Right ventricle myocardium superior (tissue), 1 donor: ENCODE results near the gene GRK2. TPM values are rescaled to one million over a fixed set of nuclear protein-coding genes. Genes with fewer than 3 reads are reported as not detected.

ENCODE experiments used
- ATAC-seq: fragments of 200-7000 bp; cut with Tn5 transposase; one replicate; pipeline ENCODE4 v1.9.1; 2020; ENCODE audit warnings: mild to moderate bottlenecking; ENCODE audit not compliant: poor library complexity
- DNase-seq: peaks from one replicate; pipeline ENCODE4 v3.0.0-alpha.2; 2020
- intact Hi-C: fragments of 100-400 bp; cut with DNase I; formaldehyde crosslinking; loops from one replicate; pipeline ENCODE4 v1.11.2; 2022
- total RNA-seq: library from RNA; stranded (reverse); fragmentation: NEBNext Ultra II Directional; extraction: Animal tissue kit (Norgen Biotek cat#: 25700); gene quantifications from one replicate; pipeline ENCODE4 v1.2.1, GENCODE V29; 2021
- donor health status: DM: no; HTN: yes; CAD: no; lungs with severe emphysema.

GRK2 gene
- total RNA-seq, 1 donor from 2014 or later: 53.4 TPM

DNA sequence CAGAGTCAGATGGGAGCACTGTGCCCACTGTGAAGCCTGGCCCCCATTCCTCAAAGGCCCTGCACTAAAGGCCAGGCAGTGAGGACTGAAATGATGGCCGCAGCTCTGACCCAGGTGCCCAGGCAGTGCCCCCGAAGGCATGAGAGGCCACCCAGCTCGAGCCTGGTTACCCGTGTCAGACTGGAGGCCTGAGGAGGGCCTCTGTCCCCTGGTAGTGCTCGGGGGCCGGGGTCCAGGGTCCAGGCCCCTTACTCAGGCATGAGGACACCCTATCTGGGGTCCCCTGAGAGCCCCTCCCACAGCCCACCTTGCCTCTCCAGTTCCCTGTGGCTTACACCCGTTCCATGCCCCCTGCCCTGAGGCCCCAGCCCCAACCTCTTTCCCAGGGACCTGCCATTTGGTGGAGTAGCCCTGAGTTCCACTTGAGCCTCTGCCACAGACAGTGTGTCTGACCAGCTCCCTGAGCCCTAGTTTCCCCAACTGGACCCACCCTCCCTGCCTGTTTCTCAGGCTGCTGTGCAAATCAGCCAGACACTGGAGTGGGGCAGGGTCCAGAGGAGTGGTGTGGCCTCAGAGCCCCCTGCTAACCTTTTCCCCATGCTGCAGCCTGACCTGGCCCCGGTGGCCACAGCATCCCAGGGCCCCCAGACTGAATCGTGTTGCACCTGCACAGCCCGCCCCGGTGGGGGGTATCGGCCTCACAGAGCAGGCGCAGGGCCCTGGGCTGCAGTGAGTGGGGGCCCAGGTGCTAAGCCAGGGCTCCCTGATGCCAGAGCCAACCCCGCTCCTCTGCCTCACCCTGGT lies 12.1 kb downstream of the GRK2 start:
- intact Hi-C loops: no loop called here
- no peak for ATAC-seq
- DNase-seq: peak; percentile 39

DNA sequence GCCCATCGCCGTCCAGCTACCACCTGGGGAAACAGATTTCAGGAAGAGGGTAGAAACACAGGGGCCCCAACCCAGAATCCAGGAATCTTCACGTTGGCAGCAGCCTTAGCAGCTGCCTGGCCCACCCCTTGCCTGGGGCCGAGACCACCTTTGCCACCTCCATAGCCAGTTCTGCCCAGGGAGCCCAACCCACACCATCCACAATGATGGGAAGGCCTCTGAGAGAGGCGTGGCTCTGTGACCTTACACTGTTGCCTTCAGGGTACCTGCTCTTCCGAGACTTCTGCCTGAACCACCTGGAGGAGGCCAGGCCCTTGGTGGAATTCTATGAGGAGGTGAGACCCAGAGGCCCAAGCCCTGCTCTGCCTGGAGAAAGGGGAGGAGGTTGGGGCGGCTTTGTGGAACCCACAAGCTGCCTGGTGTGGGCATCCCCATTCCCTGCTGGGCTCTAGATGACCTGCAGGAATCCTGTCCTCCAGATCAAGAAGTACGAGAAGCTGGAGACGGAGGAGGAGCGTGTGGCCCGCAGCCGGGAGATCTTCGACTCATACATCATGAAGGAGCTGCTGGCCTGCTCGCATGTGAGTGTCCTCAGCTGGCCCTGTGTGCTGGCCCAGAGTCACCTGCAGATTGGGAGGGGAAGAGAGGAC lies 12.8 kb downstream of the GRK2 start:
- ATAC-seq: no peak
- intact Hi-C loops: no loop called here
- peak; percentile 42 for DNase-seq

DNA sequence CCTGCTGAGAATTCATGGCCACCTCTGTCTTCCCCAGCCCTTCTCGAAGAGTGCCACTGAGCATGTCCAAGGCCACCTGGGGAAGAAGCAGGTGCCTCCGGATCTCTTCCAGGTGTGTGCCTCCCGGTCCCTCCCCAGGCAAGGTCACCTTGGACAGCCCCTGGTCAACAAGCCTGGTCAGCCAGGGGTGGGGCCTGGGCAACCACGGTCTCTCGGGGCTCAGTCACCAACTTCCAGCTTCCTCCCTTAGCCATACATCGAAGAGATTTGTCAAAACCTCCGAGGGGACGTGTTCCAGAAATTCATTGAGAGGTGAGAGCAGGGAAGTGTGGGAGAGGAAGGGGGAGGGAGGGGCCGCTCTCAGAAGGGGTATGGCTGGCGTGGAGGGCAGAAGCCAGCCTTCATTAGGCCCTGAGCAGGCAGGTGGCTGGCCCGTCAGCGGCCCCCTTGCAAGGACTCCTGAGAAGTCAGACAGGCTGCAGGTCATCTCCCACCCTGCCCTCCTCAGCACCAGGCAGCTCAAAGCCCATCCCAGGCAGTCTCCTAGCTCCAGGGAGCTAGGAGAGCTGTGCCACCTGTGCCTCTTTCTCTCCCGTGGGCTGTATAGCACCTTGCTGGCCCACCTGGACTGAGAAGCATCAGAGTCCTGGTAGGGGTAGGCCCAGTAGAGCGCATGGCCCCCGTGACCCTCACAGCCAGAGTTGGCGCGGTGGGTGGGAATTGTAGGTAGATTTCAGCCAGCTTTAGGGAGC lies 13.5 kb downstream of the GRK2 start:
- intact Hi-C loops: no loop called here
- ATAC-seq (no peak), DNase-seq (peak; percentile 37)

DNA sequence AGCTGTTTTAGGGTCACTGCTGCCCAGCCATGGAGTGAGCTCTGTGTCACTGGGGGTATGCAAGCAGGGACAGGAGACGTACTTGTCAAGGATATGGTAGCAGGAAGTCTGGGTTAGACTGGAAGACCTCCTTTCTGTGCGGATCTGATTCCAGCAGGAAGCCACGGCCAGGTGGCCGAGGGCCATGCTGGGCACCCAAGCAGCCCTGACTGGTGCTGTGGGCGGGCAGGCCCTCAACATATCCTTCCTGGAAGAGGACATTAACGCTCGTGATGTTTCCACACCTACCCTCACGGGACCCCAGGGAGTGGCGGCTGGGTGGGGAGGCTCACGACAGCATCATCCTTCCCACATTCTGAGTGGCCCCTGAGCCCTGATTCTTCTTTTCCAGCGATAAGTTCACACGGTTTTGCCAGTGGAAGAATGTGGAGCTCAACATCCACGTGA lies 14.1 kb downstream of the GRK2 start:
- intact Hi-C loops: no loop called here
- DNase-seq: peak; percentile 36
- no peak for ATAC-seq

DNA sequence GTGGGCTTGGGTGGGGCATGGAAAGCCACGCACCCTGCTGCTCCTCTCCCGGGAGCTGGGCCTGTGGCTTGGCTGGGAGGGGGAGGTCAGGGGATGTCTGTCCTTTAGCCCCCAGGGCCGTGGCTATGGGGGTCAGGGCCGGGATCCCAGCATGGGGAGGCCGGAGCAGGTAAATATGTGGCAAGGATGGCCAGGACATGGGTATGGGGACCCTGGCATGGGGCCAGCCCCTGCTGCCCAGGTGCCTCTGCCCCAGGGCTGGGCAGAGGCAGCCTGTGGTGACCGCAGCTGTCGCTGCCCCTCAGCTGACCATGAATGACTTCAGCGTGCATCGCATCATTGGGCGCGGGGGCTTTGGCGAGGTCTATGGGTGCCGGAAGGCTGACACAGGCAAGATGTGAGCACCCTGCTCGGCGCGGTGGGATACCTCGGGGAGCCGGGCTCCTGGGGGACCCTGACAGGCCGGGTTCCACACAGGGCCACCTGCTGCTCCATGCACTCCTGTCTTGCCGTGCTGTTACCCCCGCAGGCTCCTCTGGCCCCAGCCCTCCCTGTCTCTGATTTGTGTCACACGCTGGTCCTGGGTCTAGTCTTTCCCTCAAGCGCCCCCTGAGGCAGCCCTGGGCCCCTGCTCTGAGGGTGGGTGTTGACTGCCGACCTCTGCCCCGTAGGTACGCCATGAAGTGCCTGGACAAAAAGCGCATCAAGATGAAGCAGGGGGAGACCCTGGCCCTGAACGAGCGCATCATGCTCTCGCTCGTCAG lies 14.7 kb downstream of the GRK2 start:
- intact Hi-C loops: no loop called here
- ATAC-seq (no peak), DNase-seq (peak; percentile 36)

DNA sequence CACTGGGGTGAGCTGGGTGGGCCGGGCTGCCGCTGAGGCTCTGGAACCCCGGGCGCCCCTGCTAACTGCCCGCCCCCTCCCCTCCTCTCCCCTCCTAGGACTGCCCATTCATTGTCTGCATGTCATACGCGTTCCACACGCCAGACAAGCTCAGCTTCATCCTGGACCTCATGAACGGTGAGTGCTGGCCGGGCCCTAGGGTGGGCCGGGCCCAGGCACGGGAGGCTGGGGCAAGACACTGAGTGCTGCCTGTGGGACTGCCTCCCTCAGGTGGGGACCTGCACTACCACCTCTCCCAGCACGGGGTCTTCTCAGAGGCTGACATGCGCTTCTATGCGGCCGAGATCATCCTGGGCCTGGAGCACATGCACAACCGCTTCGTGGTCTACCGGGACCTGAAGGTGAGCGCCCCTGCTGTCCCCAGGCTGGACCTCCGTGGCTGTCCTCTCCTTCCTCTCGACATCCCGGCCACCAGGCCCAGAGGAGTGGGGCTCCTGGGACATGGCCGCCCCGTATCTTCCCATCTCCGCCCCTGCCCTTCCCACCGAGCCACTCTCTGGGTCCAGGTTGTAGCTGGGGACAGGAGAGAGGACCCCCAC lies 15.4 kb downstream of the GRK2 start:
- DNase-seq: no peak
- intact Hi-C loops: no loop called here
- no peak for ATAC-seq

DNA sequence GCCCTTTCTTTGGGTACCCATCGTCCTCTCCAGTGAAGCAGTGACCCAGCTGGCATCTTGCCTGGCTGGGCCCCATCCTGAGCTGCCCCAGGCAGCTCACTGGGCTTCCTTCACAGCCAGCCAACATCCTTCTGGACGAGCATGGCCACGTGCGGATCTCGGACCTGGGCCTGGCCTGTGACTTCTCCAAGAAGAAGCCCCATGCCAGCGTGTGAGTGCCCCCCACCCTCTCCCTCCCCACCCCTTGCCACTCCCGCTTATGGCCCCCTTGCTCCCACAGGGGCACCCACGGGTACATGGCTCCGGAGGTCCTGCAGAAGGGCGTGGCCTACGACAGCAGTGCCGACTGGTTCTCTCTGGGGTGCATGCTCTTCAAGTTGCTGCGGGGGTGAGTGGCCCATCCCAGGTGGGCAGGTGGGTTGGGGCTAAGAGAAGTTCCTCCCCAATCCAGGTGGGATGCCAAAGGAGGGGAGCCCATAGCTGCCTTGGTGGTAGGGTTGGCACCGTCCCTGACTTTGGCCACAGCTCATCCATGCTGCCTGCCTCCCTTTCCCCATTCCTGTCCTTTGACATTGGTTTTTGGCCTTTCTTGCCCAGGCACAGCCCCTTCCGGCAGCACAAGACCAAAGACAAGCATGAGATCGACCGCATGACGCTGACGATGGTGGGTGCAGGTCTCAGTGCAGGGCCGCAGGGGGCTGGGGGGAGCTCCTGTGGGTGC lies 16.0 kb downstream of the GRK2 start:
- intact Hi-C loops: no loop called here
- ATAC-seq: no peak
- no peak for DNase-seq

DNA sequence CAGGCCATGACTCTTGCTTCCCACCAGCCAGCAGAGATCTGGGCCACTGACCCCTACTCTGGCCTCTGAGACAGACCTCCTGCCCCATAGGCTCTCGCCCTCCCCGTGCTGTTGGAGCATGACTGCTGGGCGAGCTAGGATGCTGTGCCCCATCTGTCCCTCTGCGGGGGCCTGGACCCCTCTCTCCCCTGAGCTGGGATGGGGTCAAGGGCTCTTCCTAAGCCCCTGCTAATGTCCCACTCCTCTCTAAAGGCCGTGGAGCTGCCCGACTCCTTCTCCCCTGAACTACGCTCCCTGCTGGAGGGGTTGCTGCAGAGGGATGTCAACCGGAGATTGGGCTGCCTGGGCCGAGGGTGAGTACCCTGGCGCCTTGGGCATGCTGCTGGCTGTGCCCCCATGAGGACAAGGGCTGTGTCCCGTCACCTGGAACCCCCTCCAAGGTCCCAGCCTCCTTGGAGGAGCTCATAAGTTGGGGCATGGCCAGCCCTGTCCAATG lies 16.7 kb downstream of the GRK2 start:
- ATAC-seq (no peak), DNase-seq (peak; percentile 44)
- intact Hi-C loops: no loop called here

DNA sequence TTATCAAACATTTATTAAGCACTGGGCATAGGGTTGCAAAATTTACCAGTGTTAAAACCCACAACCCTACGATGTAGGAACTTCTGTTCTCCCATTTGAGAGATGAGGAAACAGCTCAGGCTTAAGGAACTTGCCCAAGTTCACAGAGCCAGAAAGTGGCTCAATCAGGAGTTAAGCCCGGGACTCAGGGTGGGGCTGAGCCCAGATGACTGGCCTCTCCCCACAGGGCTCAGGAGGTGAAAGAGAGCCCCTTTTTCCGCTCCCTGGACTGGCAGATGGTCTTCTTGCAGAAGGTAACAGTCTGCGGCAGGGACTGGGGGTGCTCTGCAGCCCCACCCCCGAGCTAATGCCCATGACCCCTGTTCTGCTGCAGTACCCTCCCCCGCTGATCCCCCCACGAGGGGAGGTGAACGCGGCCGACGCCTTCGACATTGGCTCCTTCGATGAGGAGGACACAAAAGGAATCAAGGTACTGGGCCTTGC lies 17.2 kb downstream of the GRK2 start:
- DNase-seq (peak; percentile 48), ATAC-seq (peak; percentile 28)
- intact Hi-C loops: no loop called here

DNA sequence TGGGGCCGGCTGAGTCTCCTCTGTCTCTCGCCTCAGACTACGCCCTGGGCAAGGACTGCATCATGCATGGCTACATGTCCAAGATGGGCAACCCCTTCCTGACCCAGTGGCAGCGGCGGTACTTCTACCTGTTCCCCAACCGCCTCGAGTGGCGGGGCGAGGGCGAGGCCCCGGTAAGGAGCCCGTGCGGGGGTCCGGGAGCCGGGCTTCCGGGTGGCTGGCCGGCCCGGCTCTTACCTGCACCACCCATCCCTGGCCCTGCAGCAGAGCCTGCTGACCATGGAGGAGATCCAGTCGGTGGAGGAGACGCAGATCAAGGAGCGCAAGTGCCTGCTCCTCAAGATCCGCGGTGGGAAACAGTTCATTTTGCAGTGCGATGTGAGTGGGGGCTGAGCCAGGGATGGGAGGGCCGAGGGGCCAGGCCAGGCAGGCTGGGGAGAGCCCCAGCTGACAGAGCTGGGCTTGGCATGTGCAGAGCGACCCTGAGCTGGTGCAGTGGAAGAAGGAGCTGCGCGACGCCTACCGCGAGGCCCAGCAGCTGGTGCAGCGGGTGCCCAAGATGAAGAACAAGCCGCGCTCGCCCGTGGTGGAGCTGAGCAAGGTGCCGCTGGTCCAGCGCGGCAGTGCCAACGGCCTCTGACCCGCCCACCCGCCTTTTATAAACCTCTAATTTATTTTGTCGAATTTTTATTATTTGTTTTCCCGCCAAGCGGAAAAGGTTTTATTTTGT lies 18.7 kb downstream of the GRK2 start:
- DNase-seq (peak; percentile 53), ATAC-seq (no peak)
- intact Hi-C loops: no loop called here

DNA sequence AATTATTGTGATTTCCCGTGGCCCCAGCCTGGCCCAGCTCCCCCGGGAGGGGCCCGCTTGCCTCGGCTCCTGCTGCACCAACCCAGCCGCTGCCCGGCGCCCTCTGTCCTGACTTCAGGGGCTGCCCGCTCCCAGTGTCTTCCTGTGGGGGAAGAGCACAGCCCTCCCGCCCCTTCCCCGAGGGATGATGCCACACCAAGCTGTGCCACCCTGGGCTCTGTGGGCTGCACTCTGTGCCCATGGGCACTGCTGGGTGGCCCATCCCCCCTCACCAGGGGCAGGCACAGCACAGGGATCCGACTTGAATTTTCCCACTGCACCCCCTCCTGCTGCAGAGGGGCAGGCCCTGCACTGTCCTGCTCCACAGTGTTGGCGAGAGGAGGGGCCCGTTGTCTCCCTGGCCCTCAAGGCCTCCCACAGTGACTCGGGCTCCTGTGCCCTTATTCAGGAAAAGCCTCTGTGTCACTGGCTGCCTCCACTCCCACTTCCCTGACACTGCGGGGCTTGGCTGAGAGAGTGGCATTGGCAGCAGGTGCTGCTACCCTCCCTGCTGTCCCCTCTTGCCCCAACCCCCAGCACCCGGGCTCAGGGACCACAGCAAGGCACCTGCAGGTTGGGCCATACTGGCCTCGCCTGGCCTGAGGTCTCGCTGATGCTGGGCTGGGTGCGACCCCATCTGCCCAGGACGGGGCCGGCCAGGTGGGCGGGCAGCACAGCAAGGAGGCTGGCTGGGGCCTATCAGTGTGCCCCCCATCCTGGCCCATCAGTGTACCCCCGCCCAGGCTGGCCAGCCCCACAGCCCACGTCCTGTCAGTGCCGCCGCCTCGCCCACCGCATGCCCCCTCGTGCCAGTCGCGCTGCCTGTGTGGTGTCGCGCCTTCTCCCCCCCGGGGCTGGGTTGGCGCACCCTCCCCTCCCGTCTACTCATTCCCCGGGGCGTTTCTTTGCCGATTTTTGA lies 19.5 kb downstream of the GRK2 start:
- peak; percentile 49 for DNase-seq
- no peak for ATAC-seq
- intact Hi-C loops: no loop called here

DNA sequence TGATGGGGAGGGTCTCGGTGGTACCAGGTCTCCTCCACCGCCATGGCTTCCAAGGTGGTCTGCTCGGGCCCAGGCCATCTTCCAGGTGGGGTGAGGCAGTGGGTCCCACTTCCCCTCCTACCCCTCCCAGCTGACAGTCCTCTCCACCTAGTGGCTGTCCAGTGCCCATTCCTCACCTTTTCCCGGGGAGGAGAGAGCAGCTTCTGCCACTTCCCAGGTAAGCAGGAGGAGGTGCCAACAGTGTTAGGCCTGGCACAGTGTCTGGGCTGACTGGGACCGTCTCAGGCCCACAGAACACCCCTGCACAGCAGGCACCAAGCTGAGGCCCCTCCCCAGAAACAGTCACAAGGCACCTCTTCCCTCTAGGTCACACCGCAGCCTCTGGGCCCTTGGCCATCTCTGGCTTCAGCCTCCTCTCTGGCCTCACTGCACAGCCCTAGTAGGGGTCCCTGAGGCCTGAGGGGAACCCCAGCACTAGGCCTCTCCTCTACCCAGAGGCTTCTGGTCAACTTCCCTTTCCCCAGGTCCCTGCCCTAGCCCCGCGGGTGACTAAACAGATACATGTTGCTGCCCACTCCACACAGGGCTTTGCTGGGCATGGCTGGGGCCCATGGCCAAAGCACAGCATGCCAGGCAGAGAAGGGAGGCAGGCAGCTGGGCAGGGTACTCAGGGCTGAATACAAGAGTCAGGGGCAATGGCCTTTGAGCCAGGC lies 20.5 kb downstream of the GRK2 start:
- intact Hi-C loops: no loop called here
- ATAC-seq: no peak
- peak; percentile 67 for DNase-seq

DNA sequence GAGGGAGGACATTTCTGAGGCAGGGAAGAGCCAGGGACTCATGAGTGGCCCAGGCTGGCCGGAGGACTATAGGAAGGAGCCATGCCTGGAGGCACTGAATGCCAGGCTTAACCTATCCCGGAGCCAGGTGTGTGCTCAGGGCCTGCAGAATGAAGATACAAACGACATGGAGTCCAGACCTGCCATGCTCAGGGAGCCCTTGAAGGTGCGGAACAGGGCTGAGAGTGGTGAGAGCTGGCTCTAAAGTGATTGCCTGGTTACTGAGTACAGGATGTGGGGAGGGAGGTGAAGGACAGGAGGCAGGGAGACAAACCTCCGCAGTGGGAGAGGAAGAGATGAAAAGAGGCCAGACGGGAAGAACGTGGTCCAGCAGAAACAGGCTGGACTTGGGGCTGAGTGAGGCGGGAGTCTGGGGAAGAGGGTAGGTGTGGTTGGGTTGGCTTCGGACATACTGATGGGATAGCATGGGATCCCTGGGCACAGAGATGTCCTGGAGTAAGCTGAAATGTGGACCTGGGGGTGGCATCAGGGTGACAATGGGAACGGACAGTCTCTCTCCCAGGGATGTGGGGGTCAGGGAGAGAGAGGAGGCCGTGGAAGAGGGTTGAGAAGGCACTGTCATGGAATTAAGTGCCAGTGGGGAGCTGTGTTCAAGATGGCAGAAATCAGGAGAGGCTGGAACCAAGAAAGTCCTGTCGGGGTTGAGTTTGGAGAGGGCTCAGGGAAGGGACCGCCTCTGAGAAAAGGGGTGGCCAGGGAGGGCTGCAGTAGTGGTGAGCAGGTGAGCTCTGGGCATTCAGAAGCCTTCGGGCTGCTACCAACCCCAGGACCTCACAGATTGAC lies 21.3 kb downstream of the GRK2 start:
- no peak for ATAC-seq
- intact Hi-C loops: no loop called here
- no peak for DNase-seq

DNA sequence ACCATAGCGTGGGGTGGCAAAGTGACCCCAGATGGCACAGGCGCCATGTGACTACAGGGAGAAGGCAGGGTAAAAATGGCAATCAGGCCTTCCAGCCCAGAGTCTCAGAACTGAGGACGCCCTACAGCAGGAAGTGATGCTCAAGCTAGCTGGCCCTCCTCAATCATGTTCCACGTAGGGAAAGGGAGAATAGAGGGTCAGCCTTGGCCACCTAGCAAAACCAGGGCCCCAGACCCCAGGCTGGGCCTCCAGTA lies 21.9 kb downstream of the GRK2 start:
- ATAC-seq (peak; percentile 3), DNase-seq (no peak)
- intact Hi-C loops: no loop called here
